Mammary epithelial cell (primary cell): Measurements from ENCODE around the gene WASF2.

Source experiments
- EZH2 ChIP-seq: IDR thresholded peaks from 2 replicates; pipeline ENCODE4 v1.6.1; 2012; ENCODE audit warnings: low read length, inconsistent platforms, borderline replicate concordance
- TF ChIP-seq, protein P1 (sequence below), 2 donors: IDR thresholded peaks in 1 of 2; conservative IDR thresholded peaks in 1 of 2; 2 replicates each; pipeline ENCODE4 v1.5.1; 2011 to 2012; ENCODE audit warnings: inconsistent platforms in 2 of 2, low read length in 2 of 2, mild to moderate bottlenecking in 2 of 2, control low read depth in 1 of 2, low read depth in 1 of 2; ENCODE audit not compliant: insufficient read depth in 1 of 2; ENCODE audit errors: extremely low read depth in 1 of 2

DNA sequence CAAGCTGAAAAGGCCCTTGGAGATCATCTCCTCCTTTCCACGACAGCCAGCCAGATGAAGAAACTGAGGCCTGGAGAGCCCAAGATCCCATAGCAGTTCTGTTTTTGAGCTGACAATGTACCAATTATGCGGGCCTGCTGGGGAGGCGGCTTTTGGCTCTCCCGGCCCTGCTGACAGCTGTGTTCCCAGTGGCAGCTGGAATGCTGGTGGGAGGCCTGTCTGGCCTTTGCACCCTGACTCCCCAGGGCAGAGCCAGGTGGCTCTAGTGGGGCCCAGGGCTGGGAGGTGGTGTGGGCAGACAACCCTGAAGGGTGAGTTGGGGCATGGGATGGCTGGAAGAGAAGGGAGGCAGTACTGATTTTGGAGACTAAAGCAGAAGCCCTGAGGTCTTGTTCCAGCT is 30.7 kb upstream of the WASF2 start:
- TF ChIP-seq, protein P1, sequence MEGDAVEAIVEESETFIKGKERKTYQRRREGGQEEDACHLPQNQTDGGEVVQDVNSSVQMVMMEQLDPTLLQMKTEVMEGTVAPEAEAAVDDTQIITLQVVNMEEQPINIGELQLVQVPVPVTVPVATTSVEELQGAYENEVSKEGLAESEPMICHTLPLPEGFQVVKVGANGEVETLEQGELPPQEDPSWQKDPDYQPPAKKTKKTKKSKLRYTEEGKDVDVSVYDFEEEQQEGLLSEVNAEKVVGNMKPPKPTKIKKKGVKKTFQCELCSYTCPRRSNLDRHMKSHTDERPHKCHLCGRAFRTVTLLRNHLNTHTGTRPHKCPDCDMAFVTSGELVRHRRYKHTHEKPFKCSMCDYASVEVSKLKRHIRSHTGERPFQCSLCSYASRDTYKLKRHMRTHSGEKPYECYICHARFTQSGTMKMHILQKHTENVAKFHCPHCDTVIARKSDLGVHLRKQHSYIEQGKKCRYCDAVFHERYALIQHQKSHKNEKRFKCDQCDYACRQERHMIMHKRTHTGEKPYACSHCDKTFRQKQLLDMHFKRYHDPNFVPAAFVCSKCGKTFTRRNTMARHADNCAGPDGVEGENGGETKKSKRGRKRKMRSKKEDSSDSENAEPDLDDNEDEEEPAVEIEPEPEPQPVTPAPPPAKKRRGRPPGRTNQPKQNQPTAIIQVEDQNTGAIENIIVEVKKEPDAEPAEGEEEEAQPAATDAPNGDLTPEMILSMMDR (conservative IDR thresholded peaks at IDR 0.05 in 1 of 2, IDR thresholded peaks at IDR 0.05 in 1 of 2; ENCODE audit: extremely low read depth in 1 of 2, insufficient read depth in 1 of 2, low read depth in 1 of 2, low read length in 2 of 2), result no peak
- no peak for TF ChIP-seq EZH2
